Ovary (tissue), 3 donors: Measurements from ENCODE around the gene FIBCD1.

ENCODE experiments used
- CTCF ChIP-seq, 3 donors: fragments of 450-650 bp in 2 of 3; fragments of 200-600 bp in 1 of 3; IDR thresholded peaks; one replicate each; pipeline versions ENCODE4 v1.5.1 to v1.8.0; 2016 to 2022; ENCODE audit warnings: antibody characterized with exemption in 3 of 3, mild to moderate bottlenecking in 1 of 3
- EP300 ChIP-seq: sonication (generic); formaldehyde crosslinking; IDR thresholded peaks from one replicate; pipeline ENCODE4 v1.6.1; 2017; ENCODE audit warnings: antibody characterized with exemption
- POLR2A ChIP-seq: fragments of 450-650 bp; IDR thresholded peaks from one replicate; pipeline ENCODE4 v1.6.1; 2017; ENCODE audit warnings: antibody characterized with exemption, mild to moderate bottlenecking, moderate library complexity
- donor health status: DM: no; HTN: no; CAD: no.

GRCh38 chr9:130899051-130899748, 39.8 kb downstream of the FIBCD1 start:
- no peak for TF ChIP-seq CTCF (IDR thresholded peaks at IDR 0.05)
- no peak for TF ChIP-seq POLR2A
- TF ChIP-seq EP300, result no peak
